ENCODE measurements around the gene MRPS31. TPM values are rescaled to one million over a fixed set of nuclear protein-coding genes. Genes with fewer than 3 reads are reported as not detected.

The MRPS31 gene
- 29.7 and 34.4 TPM in 2 replicates for total RNA-seq
- total RNA-seq (2013): 30.1 TPM
- polyA plus RNA-seq: 20.5 and 22.0 TPM in 2 replicates
- polyA minus RNA-seq: 6.6 and 9.2 TPM in 2 replicates

DNA sequence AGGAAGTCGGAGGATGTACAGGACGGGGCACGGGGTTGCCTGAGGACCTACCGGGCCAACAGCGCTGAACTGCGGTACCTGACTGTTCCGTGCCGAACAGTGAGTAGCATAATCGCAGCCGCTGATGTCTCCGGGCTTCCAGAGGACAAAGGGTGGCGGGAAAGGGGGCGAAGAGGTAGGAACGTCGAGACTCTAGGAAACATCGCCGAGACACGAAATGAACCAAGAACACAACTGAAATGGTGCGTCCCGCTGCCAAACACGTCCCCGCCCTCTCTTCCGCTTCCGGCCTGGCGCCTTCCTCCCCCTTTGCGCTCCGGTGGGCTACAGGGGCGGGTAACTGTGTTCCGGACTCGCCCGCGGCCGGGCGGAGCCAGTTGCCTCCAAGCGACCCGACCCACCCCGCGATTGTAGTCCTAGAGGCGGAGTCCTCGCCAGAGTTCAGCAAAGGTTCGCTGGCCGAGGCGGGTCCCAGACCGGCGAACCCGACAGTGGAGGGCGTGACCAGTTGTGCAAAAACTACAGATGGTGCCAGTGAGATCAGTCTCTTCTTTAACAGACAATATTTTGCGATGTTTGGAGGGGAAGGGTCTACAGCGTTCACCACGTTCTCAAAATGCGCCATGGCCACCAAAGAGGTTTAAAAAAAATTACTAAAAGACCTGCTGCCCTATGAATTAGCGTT is at the start of gene MRPS31:
Gene MRPS31 (minus strand): TSS at position 257 of the 685 bp plus-strand sequence. CDS start 54 bp downstream, at position 203.
- WGBS (ENCODE audit: insufficient coverage): under 1% methylated on average over 47 of the region's 52 CpGs
- peaks cover 12 to 19% of the 10 kb centered on the region in 2 donors for H3K4me1 ChIP-seq (ENCODE audit: control insufficient read depth in 2 of 2, insufficient read depth in 2 of 2, low read length in 2 of 2)
- Mint-ChIP-seq H3K4me1 (peaks cover 21% of the 10 kb centered on the region), H3K9me3 (ENCODE audit: insufficient read depth) (no peaks in the 10 kb centered on the region), H3K27ac (peak within 1 kb of the TSS; percentile 97), H3K27me3 (no peaks in the 10 kb centered on the region), H3K4me3 (peak within 1 kb of the TSS; percentile 100)
- TF ChIP-seq EZH2 (IDR thresholded peaks at IDR 0.05; ENCODE audit: borderline replicate concordance, insufficient read depth, low read depth, low read length, poor library complexity, severe bottlenecking): no peak
- TF ChIP-seq, protein P1, sequence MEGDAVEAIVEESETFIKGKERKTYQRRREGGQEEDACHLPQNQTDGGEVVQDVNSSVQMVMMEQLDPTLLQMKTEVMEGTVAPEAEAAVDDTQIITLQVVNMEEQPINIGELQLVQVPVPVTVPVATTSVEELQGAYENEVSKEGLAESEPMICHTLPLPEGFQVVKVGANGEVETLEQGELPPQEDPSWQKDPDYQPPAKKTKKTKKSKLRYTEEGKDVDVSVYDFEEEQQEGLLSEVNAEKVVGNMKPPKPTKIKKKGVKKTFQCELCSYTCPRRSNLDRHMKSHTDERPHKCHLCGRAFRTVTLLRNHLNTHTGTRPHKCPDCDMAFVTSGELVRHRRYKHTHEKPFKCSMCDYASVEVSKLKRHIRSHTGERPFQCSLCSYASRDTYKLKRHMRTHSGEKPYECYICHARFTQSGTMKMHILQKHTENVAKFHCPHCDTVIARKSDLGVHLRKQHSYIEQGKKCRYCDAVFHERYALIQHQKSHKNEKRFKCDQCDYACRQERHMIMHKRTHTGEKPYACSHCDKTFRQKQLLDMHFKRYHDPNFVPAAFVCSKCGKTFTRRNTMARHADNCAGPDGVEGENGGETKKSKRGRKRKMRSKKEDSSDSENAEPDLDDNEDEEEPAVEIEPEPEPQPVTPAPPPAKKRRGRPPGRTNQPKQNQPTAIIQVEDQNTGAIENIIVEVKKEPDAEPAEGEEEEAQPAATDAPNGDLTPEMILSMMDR (IDR thresholded peaks at IDR 0.05): no peak
- no peaks in the 10 kb centered on the region for H3K9me3 ChIP-seq (ENCODE audit: control extremely low read depth in 1 of 3, control insufficient read depth in 2 of 3, insufficient read depth in 1 of 3, low read length in 2 of 3)
- H2AFZ ChIP-seq (ENCODE audit: insufficient read depth, low read depth, low read length, poor library complexity, severe bottlenecking): peak within 1 kb of the TSS; percentile 93
- peak within 1 kb of the TSS; percentile 97 for H3K9ac ChIP-seq (ENCODE audit: low read length)
- no peaks in the 10 kb centered on the region for H3K36me3 ChIP-seq (replicated peaks in 1 of 2; ENCODE audit: control extremely low read depth in 1 of 2, control insufficient read depth in 1 of 2, extremely low read depth in 1 of 2, insufficient read depth in 2 of 2, low read length in 1 of 2)
- H3K27ac ChIP-seq (ENCODE audit: low read length in 2 of 2): peak within 1 kb of the TSS; percentile 64 to 88
- H3K79me2 ChIP-seq (ENCODE audit: control insufficient read depth, insufficient read depth, low read length): peaks cover 20% of the 10 kb centered on the region
- no peaks in the 10 kb centered on the region for H3K27me3 ChIP-seq (replicated peaks in 1 of 4; ENCODE audit: control extremely low read depth in 1 of 4, control insufficient read depth in 3 of 4, insufficient read depth in 4 of 4, low read length in 3 of 4)
- ATAC-seq (ENCODE audit: low read depth): peak; percentile 100
- peaks cover 5% of the 10 kb centered on the region for H4K20me1 ChIP-seq (ENCODE audit: control insufficient read depth, insufficient read depth, low read length, poor library complexity, severe bottlenecking)
- peak within 1 kb of the TSS; percentile 85 for H3K4me2 ChIP-seq (replicated peaks; ENCODE audit: low read depth, low read length, poor library complexity, severe bottlenecking)
- ChIA-PET POLR2A (interaction anchor here (1.0 kb wide), 1 partner anchor 18 kb away, joined by 4 read pairs; the partner anchor contains the start of gene SLC25A15), CTCF (interaction anchor here (1.0 to 1.8 kb wide), 2 partner anchors 19 to 149 kb away, joined by 3 to 5 read pairs; partner anchors contain the start of gene SLC25A15)
- H3K4me3 ChIP-seq (ENCODE audit: control extremely low read depth in 1 of 5, extremely low read depth in 1 of 5, insufficient read depth in 1 of 5, low read depth in 2 of 5, low read length in 4 of 5): peak within 1 kb of the TSS; percentile 65 to 99 (median 99)
- peak; percentile 95 for DNase-seq
- intact Hi-C loops (cut with micrococcal nuclease): loop anchor here (1.0 to 10.0 kb wide), 10 partner anchors 18 to 1736 kb away; partner anchors contain the start of genes COG6, FOXO1, KBTBD6 and KBTBD7

DNA sequence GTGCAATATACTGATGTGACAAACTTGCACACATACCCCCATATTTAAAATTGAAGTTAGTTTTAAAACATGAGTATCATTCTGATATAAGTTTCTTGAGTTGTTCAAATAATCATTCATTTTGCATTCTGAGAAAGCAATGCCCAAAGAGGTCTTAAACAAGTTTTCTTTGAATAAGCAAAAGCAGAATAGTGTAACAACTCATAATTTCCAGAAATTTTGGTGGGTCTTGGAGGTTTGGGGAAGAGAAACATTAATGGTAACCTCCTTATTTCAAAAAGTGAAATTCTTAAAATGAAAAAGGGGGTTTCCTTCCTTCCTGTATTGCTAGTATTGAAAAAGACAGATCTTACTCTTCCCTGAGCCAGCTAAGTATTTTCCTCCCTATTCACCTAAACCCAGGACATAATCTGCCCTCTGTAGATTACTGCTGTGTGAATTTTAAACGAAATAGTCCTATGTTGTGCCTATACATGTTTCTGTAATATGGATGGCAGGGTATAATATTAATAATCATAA is 48.9 kb upstream of the MRPS31 start:
- Histone ChIP-seq H3K4me1 (ENCODE audit: control insufficient read depth in 2 of 2, insufficient read depth in 2 of 2, low read length in 2 of 2) (no peaks in the 10 kb centered on the region), H4K20me1 (ENCODE audit: control insufficient read depth, insufficient read depth, low read length, poor library complexity, severe bottlenecking) (no peaks in the 10 kb centered on the region), H3K9ac (ENCODE audit: low read length) (no peak overlapping the region), H2AFZ (ENCODE audit: insufficient read depth, low read depth, low read length, poor library complexity, severe bottlenecking) (no peak overlapping the region), H3K27me3 (replicated peaks in 1 of 4; ENCODE audit: control extremely low read depth in 1 of 4, control insufficient read depth in 3 of 4, insufficient read depth in 4 of 4, low read length in 3 of 4) (no peaks in the 10 kb centered on the region), H3K9me3 (ENCODE audit: control extremely low read depth in 1 of 3, control insufficient read depth in 2 of 3, insufficient read depth in 1 of 3, low read length in 2 of 3) (no peaks in the 10 kb centered on the region), H3K4me2 (replicated peaks; ENCODE audit: low read depth, low read length, poor library complexity, severe bottlenecking) (no peak overlapping the region), H3K27ac (ENCODE audit: low read length in 2 of 2) (no peak overlapping the region), H3K4me3 (ENCODE audit: control extremely low read depth in 1 of 5, extremely low read depth in 1 of 5, insufficient read depth in 1 of 5, low read depth in 2 of 5, low read length in 4 of 5) (no peak overlapping the region), H3K79me2 (ENCODE audit: control insufficient read depth, insufficient read depth, low read length) (no peaks in the 10 kb centered on the region), H3K36me3 (replicated peaks in 1 of 2; ENCODE audit: control extremely low read depth in 1 of 2, control insufficient read depth in 1 of 2, extremely low read depth in 1 of 2, insufficient read depth in 2 of 2, low read length in 1 of 2) (no peaks in the 10 kb centered on the region)
- ChIA-PET POLR2A (no interaction called here), CTCF (no interaction called here)
- Mint-ChIP-seq H3K27ac (no peak overlapping the region), H3K27me3 (no peaks in the 10 kb centered on the region), H3K9me3 (ENCODE audit: insufficient read depth) (peaks cover 2% of the 10 kb centered on the region), H3K4me1 (peaks cover 17% of the 10 kb centered on the region), H3K4me3 (no peak overlapping the region)
- no CpG with 5 or more reads among the region's 1 CpG for WGBS (ENCODE audit: insufficient coverage)
- no peak for DNase-seq
- intact Hi-C loops (cut with micrococcal nuclease): no loop called here
- ATAC-seq (ENCODE audit: low read depth): no peak
- TF ChIP-seq, protein P1 (IDR thresholded peaks at IDR 0.05): no peak
- no peak for TF ChIP-seq EZH2 (IDR thresholded peaks at IDR 0.05; ENCODE audit: borderline replicate concordance, insufficient read depth, low read depth, low read length, poor library complexity, severe bottlenecking)

Measured in B cell (primary cell).